ENCODE data around the gene WRAP73. TPM values are rescaled to one million over a fixed set of nuclear protein-coding genes. Genes with fewer than 3 reads are reported as not detected.

The WRAP73 gene
- total RNA-seq, 6 donors from 2014 or later: 14.0 to 33.5 (median 19.9) TPM

GRCh38 chr1:3603156-3603555, 46.7 kb downstream of the WRAP73 start:
- no peaks in the 10 kb centered on the region for H3K27me3 ChIP-seq
- peak in 1 of 2 donors; percentile 62 for DNase-seq
- no peak for ATAC-seq (ENCODE audit: low FRiP score in 2 of 2)
- no peak overlapping the region for H3K27ac ChIP-seq
- no peaks in the 10 kb centered on the region for H3K36me3 ChIP-seq
- no peaks in the 10 kb centered on the region for H3K9me3 ChIP-seq
- no peak overlapping the region for H3K4me3 ChIP-seq
- 63 to 86% methylated on average over 9 to 11 of the region's 11 CpGs for WGBS, 2 donors
- TF ChIP-seq POLR2AphosphoS5 (IDR thresholded peaks at IDR 0.05) (no peak), POLR2A (IDR thresholded peaks at IDR 0.05) (no peak), EP300 (IDR thresholded peaks at IDR 0.05) (no peak)
- H3K4me1 ChIP-seq: peaks cover 13 to 39% (median 33%) of the 10 kb centered on the region in 4 donors

GRCh38 chr1:3602375-3602774, 47.5 kb downstream of the WRAP73 start:
- Histone ChIP-seq H3K27me3 (no peaks in the 10 kb centered on the region), H3K4me1 (peaks cover 20 to 47% (median 41%) of the 10 kb centered on the region in 4 donors), H3K27ac (peak overlapping the region in 1 of 4 donors; percentile 25), H3K36me3 (no peaks in the 10 kb centered on the region), H3K9me3 (no peaks in the 10 kb centered on the region), H3K4me3 (no peak overlapping the region)
- no peak for TF ChIP-seq CTCF (IDR thresholded peaks at IDR 0.05)
- no peak for TF ChIP-seq POLR2AphosphoS5 (IDR thresholded peaks at IDR 0.05)
- TF ChIP-seq POLR2A (IDR thresholded peaks at IDR 0.05): no peak
- no peak for TF ChIP-seq EP300 (IDR thresholded peaks at IDR 0.05)
- DNase-seq (peak in 1 of 2 donors; percentile 81), ATAC-seq (ENCODE audit: low FRiP score in 2 of 2) (no peak)
- 93% methylated on average over 15 of the region's 21 CpGs; no CpG with 5 or more reads in 1 of the 2 donors for WGBS, 2 donors

GRCh38 chr1:3601743-3602142, 48.2 kb downstream of the WRAP73 start:
- peak overlapping the region in 1 of 4 donors; percentile 25 for H3K27ac ChIP-seq
- no peaks in the 10 kb centered on the region for H3K9me3 ChIP-seq
- DNase-seq: peak in 1 of 2 donors; percentile 64
- peaks cover 26 to 53% (median 47%) of the 10 kb centered on the region in 4 donors for H3K4me1 ChIP-seq
- H3K4me3 ChIP-seq: no peak overlapping the region
- ATAC-seq (ENCODE audit: low FRiP score in 2 of 2): no peak
- TF ChIP-seq POLR2AphosphoS5 (IDR thresholded peaks at IDR 0.05) (no peak), CTCF (IDR thresholded peaks at IDR 0.05) (no peak), EP300 (IDR thresholded peaks at IDR 0.05) (no peak), POLR2A (IDR thresholded peaks at IDR 0.05) (no peak)
- H3K27me3 ChIP-seq: no peaks in the 10 kb centered on the region
- WGBS, 2 donors: 62 to 77% methylated on average over 10 to 15 of the region's 16 CpGs
- no peaks in the 10 kb centered on the region for H3K36me3 ChIP-seq

GRCh38 chr1:3600354-3600753, 49.5 kb downstream of the WRAP73 start:
- Histone ChIP-seq H3K36me3 (no peaks in the 10 kb centered on the region), H3K27ac (no peak overlapping the region), H3K9me3 (no peaks in the 10 kb centered on the region), H3K4me3 (no peak overlapping the region), H3K27me3 (no peaks in the 10 kb centered on the region), H3K4me1 (peaks cover 26 to 55% (median 48%) of the 10 kb centered on the region in 4 donors)
- ATAC-seq (ENCODE audit: low FRiP score in 2 of 2) (no peak), DNase-seq (no peak)
- TF ChIP-seq POLR2AphosphoS5 (IDR thresholded peaks at IDR 0.05) (no peak), EP300 (IDR thresholded peaks at IDR 0.05) (no peak), CTCF (IDR thresholded peaks at IDR 0.05) (no peak), POLR2A (IDR thresholded peaks at IDR 0.05) (no peak)
- WGBS, 2 donors: 87 to 89% methylated on average over 10 of the region's 10 CpGs

- 79% methylated on average over 14 of the region's 15 CpGs; no CpG with 5 or more reads in 1 of the 2 donors for WGBS, 2 donors
- TF ChIP-seq POLR2AphosphoS5 (IDR thresholded peaks at IDR 0.05): no peak
- no peak for TF ChIP-seq EP300 (IDR thresholded peaks at IDR 0.05)
- TF ChIP-seq CTCF (IDR thresholded peaks at IDR 0.05): no peak
- no peak for TF ChIP-seq POLR2A (IDR thresholded peaks at IDR 0.05)
- H3K27me3 ChIP-seq: no peaks in the 10 kb centered on the region
- H3K9me3 ChIP-seq: no peaks in the 10 kb centered on the region
- H3K4me3 ChIP-seq: no peak overlapping the region
- H3K4me1 ChIP-seq: peaks cover 26 to 55% (median 48%) of the 10 kb centered on the region in 4 donors
- peak in 1 of 2 donors; percentile 54 for DNase-seq
- H3K36me3 ChIP-seq: no peaks in the 10 kb centered on the region
- no peak overlapping the region for H3K27ac ChIP-seq
- ATAC-seq (ENCODE audit: low FRiP score in 2 of 2): no peak
These were observed 50.1 kb downstream of the WRAP73 start for GRCh38 chr1:3599816-3600215.
